Pancreas (tissue), 10 donors: Measurements from ENCODE around the gene ZNF830. TPM values are rescaled to one million over a fixed set of nuclear protein-coding genes. Genes with fewer than 3 reads are reported as not detected.

Experiments used
- ATAC-seq, 4 donors: fragments of 200-7000 bp; cut with Tn5 transposase; one replicate each; pipeline versions ENCODE4 v1.8.0 to v1.9.1; 2020; ENCODE audit warnings: mild to moderate bottlenecking in 4 of 4, moderate library complexity in 4 of 4
- DNase-seq, 6 donors: peaks; one replicate each; pipeline ENCODE4 v3.0.0-alpha.2; 2020
- FAIRE-seq: peaks from 2 replicates; lab custom pipeline; 2012; peaks lifted over from hg19 to GRCh38; lab: Jason Lieb, UNC
- H3K27ac ChIP-seq, 4 donors: fragments of 200-600 bp; sonication (generic); 1 replicate in 3 of 4; 2 replicates in 1 of 4; pipeline versions ENCODE4 v1.5.0 to v1.8.0; 2020
- H3K27me3 ChIP-seq, 4 donors: fragments of 200-600 bp; one replicate each; pipeline ENCODE4 v1.8.0; 2021
- H3K36me3 ChIP-seq, 3 donors: fragments of 200-600 bp; sonication (generic) in 1 of 3; one replicate each; pipeline versions ENCODE4 v1.5.0 to v1.8.0; 2020 to 2021
- H3K4me1 ChIP-seq, 3 donors: fragments of 200-600 bp; one replicate each; pipeline ENCODE4 v1.8.0; 2021
- H3K4me3 ChIP-seq, 4 donors: fragments of 200-600 bp; sonication (generic) in 2 of 4; one replicate each; pipeline versions ENCODE4 v1.5.0 to v1.8.0; 2020 to 2021
- H3K9me3 ChIP-seq, 4 donors: fragments of 200-600 bp; one replicate each; pipeline ENCODE4 v1.8.0; 2021
- CTCF ChIP-seq, 4 donors: fragments of 200-600 bp; sonication (generic) in 3 of 4; IDR thresholded peaks; one replicate each; pipeline versions ENCODE4 v1.5.0 to v1.8.0; 2021; ENCODE audit warnings: antibody characterized with exemption in 4 of 4
- WGBS, 2 donors: extraction: QIAGEN DNeasy Blood & Tissue Kit; methylation state at CpG; one replicate each; pipeline ENCODE4 v1.1.7; 2013; 5-methylcytosine and 5-hydroxymethylcytosine counted together
- intact Hi-C, 3 donors: fragments of 100-400 bp; cut with DNase I; formaldehyde crosslinking; loops; one replicate each; pipeline versions ENCODE4 v1.11.1 to v1.14.2; 2022
- polyA plus RNA-seq, 2 donors: library from polyadenylated mRNA; stranded (reverse); fragments of 200-250 nt; gene quantifications; one replicate each; pipeline ENCODE4 v1.2.3, GENCODE V29; 2013
- total RNA-seq, 6 donors: library from RNA; stranded (reverse); fragmentation: NEBNext Ultra II Directional in 4 of 6; extraction: Animal tissue kit (Norgen Biotek cat#: 25700) in 4 of 6; gene quantifications; one replicate each; pipeline versions ENCODE4 v1.2.1 to v1.2.4, GENCODE V29; 2021 to 2023
- donor health status: healthy with polysubstance abuse.
- donor health status: DM: no; HTN: no; CAD: no; lungs with moderate emphysema.
- donor health status: DM: no; HTN: no; CAD: no.
- donor health status: control.
- donor health status: control.
- donor health status: Bipolar disorder and iron deficiency.
- donor health status: DM: yes; HTN: yes; CAD: no.
- donor health status: DM: no; HTN: no; CAD: no.
- donor health status: DM: no; HTN: no; CAD: no.
- donor health status: DM: yes; HTN: yes; CAD: no.

The ZNF830 gene
- total and polyA plus RNA-seq, 8 donors: 3.8 to 9.7 (median 5.7) TPM

- no peaks in the 10 kb centered on the region for H3K27me3 ChIP-seq
- ATAC-seq (no peak), FAIRE-seq (no peak), DNase-seq (no peak)
- H3K9me3 ChIP-seq: no peaks in the 10 kb centered on the region
- H3K36me3 ChIP-seq: peaks cover 0 to 23% (median 6%) of the 10 kb centered on the region in 3 donors
- no peaks in the 10 kb centered on the region for H3K4me1 ChIP-seq
- no peak overlapping the region for H3K27ac ChIP-seq
- 44 to 95% methylated on average over 1 of the region's 1 CpG for WGBS, 2 donors
- H3K4me3 ChIP-seq: no peak overlapping the region
- TF ChIP-seq CTCF (IDR thresholded peaks at IDR 0.05): no peak
- intact Hi-C loops: loop anchor here in 1 of 3 donors (10.0 kb wide), 1 partner anchor 88 kb away; no protein-coding TSS in a partner anchor
These were observed 45.6 kb downstream of the ZNF830 start for GRCh38 chr17:35006961-35007360.

- ATAC-seq (no peak), FAIRE-seq (no peak), DNase-seq (no peak)
- Histone ChIP-seq H3K9me3 (no peaks in the 10 kb centered on the region), H3K4me1 (no peaks in the 10 kb centered on the region), H3K4me3 (no peak overlapping the region), H3K36me3 (peaks cover 0 to 30% (median 6%) of the 10 kb centered on the region in 3 donors), H3K27ac (no peak overlapping the region), H3K27me3 (no peaks in the 10 kb centered on the region)
- 82 to 89% methylated on average over 3 of the region's 3 CpGs for WGBS, 2 donors
- no peak for TF ChIP-seq CTCF (IDR thresholded peaks at IDR 0.05)
- intact Hi-C loops: no loop called here
These were observed 48.8 kb downstream of the ZNF830 start for GRCh38 chr17:35010093-35010492.

GRCh38 chr17:35011671-35012216, 50.4 kb downstream of the ZNF830 start:
- intact Hi-C loops: no loop called here
- H3K36me3 ChIP-seq: peaks cover 0 to 39% (median 6%) of the 10 kb centered on the region in 3 donors
- H3K4me3 ChIP-seq: no peak overlapping the region
- no peaks in the 10 kb centered on the region for H3K9me3 ChIP-seq
- H3K27me3 ChIP-seq: no peaks in the 10 kb centered on the region
- FAIRE-seq (no peak), ATAC-seq (no peak), DNase-seq (no peak)
- 84 to 86% methylated on average over 5 of the region's 5 CpGs for WGBS, 2 donors
- no peak overlapping the region for H3K27ac ChIP-seq
- H3K4me1 ChIP-seq: no peaks in the 10 kb centered on the region
- no peak for TF ChIP-seq CTCF (IDR thresholded peaks at IDR 0.05)

Other genes with a start within 250 kb of the ZNF830 start
- 1 to 10 TPM in 5 of 6 donors, under 1 TPM in 1; 0.69 to 4.0 (median 1.3) TPM for gene CCT6B, start 80 bp upstream of the ZNF830 start, total RNA-seq
- gene CCT6B, start 80 bp upstream of the ZNF830 start, polyA plus RNA-seq: 1 to 10 TPM in 1 of 2 donors, under 1 TPM in 1; 0.68 to 2.5 TPM
- 10 to 100 TPM; 14.6 to 22.2 (median 18.8) TPM for gene LIG3, start 19.0 kb downstream of the ZNF830 start, total RNA-seq
- gene LIG3, start 19.0 kb downstream of the ZNF830 start, polyA plus RNA-seq: 10 to 100 TPM in 1 of 2 donors, 1 to 10 TPM in 1; 6.4 to 11.6 TPM
- gene RFFL, start 102.2 kb downstream of the ZNF830 start, total RNA-seq: 10 to 100 TPM; 12.9 to 24.4 (median 17.4) TPM
- 1 to 10 TPM; 3.6 to 5.9 TPM for gene RFFL, start 102.2 kb downstream of the ZNF830 start, polyA plus RNA-seq
- 1 to 10 TPM; 4.4 to 9.4 (median 5.8) TPM for gene RAD51D, start 158.3 kb downstream of the ZNF830 start, total RNA-seq
- gene RAD51D, start 158.3 kb downstream of the ZNF830 start, polyA plus RNA-seq: 1 to 10 TPM; 4.3 to 4.9 TPM
- gene FNDC8, start 160.1 kb downstream of the ZNF830 start, total RNA-seq: not detected
- gene FNDC8, start 160.1 kb downstream of the ZNF830 start, polyA plus RNA-seq: not detected
- 10 to 100 TPM; 10.6 to 32.2 (median 16.9) TPM for gene NLE1, start 180.8 kb downstream of the ZNF830 start, total RNA-seq
- gene NLE1, start 180.8 kb downstream of the ZNF830 start, polyA plus RNA-seq: 1 to 10 TPM; 6.4 to 7.6 TPM
- under 1 TPM in 2 of 6 donors, not detected in 4; 0.04 to 0.06 TPM for gene UNC45B, start 186.3 kb downstream of the ZNF830 start, total RNA-seq
- gene UNC45B, start 186.3 kb downstream of the ZNF830 start, polyA plus RNA-seq: under 1 TPM in 1 of 2 donors, not detected in 1; 0.02 TPM
- not detected for gene SLC35G3, start 232.9 kb downstream of the ZNF830 start, total RNA-seq
- gene SLC35G3, start 232.9 kb downstream of the ZNF830 start, polyA plus RNA-seq: not detected